NT2/D1 (cell line): ENCODE results near the gene NUDC.

Experiments used
- DNase-seq: peaks from one replicate; pipeline ENCODE4 v3.0.0-alpha.2; 2011; ENCODE audit warnings: low read depth, low spot score
- H3K27me3 ChIP-seq: 2 replicates; pipeline ENCODE4 v1.6.0; 2011; ENCODE audit warnings: mild to moderate bottlenecking; ENCODE audit not compliant: insufficient read length, insufficient read depth
- H3K36me3 ChIP-seq: 2 replicates; pipeline ENCODE4 v1.6.1; 2011; ENCODE audit warnings: mild to moderate bottlenecking, low read length, mixed read lengths; ENCODE audit not compliant: insufficient read depth, insufficient read length
- H3K4me1 ChIP-seq: 2 replicates; pipeline ENCODE4 v1.5.1; 2011; ENCODE audit not compliant: insufficient read depth, insufficient read length
- H3K4me3 ChIP-seq: 2 replicates; pipeline ENCODE4 v1.5.1; 2011; ENCODE audit warnings: low read depth; ENCODE audit not compliant: insufficient read length
- H3K9ac ChIP-seq: 2 replicates; pipeline ENCODE4 v1.6.0; 2011; ENCODE audit warnings: low read depth; ENCODE audit not compliant: insufficient read length
- H3K9me3 ChIP-seq: 2 replicates; pipeline ENCODE4 v1.5.1; 2011; ENCODE audit warnings: mild to moderate bottlenecking, low read length; ENCODE audit not compliant: insufficient read depth
- SUZ12 ChIP-seq: IDR thresholded peaks from 2 replicates; pipeline ENCODE4 v1.6.1; 2011; ENCODE audit not compliant: insufficient read length, insufficient read depth; ENCODE audit errors: extremely low read depth
- YY1 ChIP-seq: IDR thresholded peaks from 2 replicates; pipeline ENCODE4 v1.6.1; 2011; ENCODE audit not compliant: insufficient read length, insufficient read depth
- ZNF274 ChIP-seq: IDR thresholded peaks from 2 replicates; pipeline ENCODE4 v1.6.1; 2011; ENCODE audit warnings: mild to moderate bottlenecking, low read depth, low read length

NUDC gene

DNA sequence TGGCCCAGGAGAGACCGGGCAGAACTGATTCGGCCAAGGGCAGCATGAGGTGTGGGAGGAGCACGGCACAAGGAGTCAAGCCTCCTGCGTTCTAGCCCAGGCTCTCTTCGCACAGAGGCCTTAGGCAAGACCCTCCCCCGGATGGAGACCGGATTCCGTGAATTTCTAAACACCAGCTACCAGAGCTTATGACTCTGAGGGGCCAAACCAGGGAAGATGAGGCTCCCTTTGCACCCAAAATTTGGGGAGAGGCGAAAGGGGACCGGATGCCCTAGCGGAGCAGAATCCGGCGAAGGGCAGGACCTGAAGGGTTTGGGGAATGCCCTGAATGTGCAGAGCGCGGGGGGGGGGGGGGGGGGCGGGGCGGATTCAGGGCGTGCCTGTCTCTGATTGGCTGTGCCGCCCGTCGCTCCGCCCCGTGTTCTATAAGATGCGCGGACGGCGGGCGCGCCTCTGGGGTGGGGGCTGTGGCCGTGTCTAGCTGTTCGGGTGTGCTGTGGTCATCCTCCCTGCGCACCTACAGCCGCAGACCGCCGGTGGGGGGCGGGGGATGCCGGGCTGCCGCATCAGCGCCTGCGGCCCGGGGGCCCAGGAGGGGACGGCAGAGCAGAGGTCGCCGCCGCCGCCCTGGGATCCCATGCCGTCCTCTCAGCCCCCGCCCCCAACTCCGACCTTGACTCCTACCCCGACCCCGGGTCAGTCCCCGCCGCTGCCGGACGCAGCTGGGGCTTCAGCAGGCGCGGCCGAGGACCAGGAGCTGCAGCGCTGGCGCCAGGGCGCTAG lies 71.9 kb downstream of the NUDC start, which contains the start of gene TRNP1:
Gene TRNP1 (plus strand): TSS at position 456 of the 783 bp plus-strand sequence. CDS start 95 bp downstream, at position 551.
- Histone ChIP-seq H3K36me3 (peaks cover 25% of the 10 kb centered on the region), H3K4me3 (peak within 1 kb of the TSS; percentile 93), H3K9me3 (no peaks in the 10 kb centered on the region), H3K4me1 (peaks cover 36% of the 10 kb centered on the region), H3K27me3 (no peaks in the 10 kb centered on the region), H3K9ac (peak within 1 kb of the TSS; percentile 96)
- TF ChIP-seq ZNF274 (no peak), YY1 (no peak), SUZ12 (no peak)
- DNase-seq, result peak; percentile 91

DNA sequence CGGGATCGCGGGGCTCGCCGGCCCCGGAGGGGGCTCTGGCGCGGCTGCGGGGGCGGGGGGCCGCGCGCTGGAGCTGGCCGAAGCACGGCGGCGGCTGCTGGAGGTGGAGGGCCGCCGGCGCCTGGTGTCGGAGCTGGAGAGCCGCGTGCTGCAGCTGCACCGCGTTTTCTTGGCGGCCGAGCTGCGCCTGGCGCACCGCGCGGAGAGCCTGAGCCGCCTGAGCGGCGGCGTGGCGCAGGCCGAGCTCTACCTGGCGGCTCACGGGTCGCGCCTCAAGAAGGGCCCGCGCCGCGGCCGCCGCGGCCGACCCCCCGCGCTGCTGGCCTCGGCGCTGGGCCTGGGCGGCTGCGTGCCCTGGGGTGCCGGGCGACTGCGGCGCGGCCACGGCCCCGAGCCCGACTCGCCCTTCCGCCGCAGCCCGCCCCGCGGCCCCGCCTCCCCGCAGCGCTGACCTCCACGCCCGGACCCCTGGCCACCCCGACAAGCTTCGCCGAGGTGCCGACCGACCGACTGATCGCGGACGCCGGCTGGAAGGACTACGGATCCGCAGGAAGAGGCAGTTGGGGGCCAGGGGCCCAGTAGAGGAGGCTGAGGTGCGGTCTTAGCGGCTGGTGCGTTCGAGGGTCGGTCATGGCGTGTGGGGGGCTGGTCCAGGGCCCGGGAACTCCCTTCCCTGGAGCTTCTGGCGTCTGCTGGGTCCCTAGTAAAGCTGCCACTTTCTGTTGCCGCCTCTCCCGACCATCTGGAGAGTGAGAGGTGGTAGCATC lies 72.7 kb downstream of the NUDC start:
- TF ChIP-seq ZNF274 (no peak), YY1 (no peak), SUZ12 (no peak)
- H3K9me3 ChIP-seq, result no peaks in the 10 kb centered on the region
- H3K9ac ChIP-seq, result peak overlapping the region; percentile 96
- no peaks in the 10 kb centered on the region for H3K27me3 ChIP-seq
- DNase-seq, result no peak
- peak overlapping the region; percentile 93 for H3K4me3 ChIP-seq
- peaks cover 42% of the 10 kb centered on the region for H3K4me1 ChIP-seq
- peaks cover 26% of the 10 kb centered on the region for H3K36me3 ChIP-seq

DNA sequence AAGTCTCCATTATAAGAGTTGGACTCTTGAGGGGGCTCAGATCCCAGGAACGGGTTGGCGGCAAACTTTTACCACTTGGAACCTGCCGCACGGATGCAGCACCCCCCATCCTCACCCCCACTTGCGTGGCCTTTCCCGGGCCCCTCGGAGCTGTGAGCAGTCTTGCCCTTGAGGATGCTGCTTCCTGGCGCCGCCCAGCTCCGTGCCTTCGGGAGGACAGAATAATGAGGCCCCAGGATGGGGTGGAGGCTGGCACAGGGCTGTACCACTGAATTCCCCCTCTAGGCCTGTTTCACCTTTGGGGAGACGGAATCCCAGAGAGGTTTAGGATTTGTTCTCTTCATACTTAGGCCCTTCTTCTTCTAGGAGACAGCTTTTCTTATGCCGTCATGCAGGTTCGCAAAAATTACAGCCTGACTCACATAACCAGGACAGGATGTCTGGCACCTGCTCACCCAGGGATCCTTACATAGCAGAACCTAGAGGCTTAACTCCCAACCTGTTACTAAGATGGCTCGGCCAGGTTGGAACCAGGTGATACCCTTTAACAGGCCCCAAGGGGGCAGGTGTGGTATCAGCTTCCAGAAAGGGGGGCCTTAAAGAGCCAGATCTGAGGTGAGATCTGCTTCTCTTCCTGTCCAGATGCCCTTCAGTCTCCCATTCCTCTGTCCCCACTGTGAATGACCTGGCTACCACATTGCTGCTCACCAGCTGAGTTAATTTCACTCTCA lies 73.4 kb downstream of the NUDC start:
- DNase-seq, result no peak
- Histone ChIP-seq H3K4me3 (peak overlapping the region; percentile 93), H3K27me3 (no peaks in the 10 kb centered on the region), H3K9ac (peak overlapping the region; percentile 96), H3K36me3 (peaks cover 30% of the 10 kb centered on the region), H3K4me1 (peaks cover 44% of the 10 kb centered on the region), H3K9me3 (no peaks in the 10 kb centered on the region)
- TF ChIP-seq ZNF274 (no peak), SUZ12 (no peak), YY1 (no peak)

DNA sequence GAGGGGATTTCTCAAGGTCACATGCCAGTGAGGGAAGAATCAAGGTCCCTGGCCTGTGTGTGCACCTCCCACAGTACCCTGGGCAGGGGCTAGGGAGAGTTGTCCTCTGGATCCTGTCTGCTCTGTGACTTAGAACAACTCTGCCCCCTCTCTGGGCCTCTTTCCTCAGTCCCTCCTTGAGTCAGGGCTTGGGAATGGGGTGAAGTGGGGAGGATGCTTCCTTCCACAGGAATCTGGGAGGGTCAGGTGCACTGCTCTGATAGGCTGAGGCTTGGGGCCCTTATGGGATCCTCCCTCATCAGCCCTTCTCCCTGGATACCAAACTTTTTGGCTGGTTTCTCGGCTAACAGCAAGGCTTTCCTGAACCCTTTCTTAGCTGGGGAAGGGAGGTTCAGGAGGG lies 74.5 kb downstream of the NUDC start:
- Histone ChIP-seq H3K4me1 (peaks cover 52% of the 10 kb centered on the region), H3K36me3 (peaks cover 40% of the 10 kb centered on the region), H3K9me3 (no peaks in the 10 kb centered on the region), H3K27me3 (no peaks in the 10 kb centered on the region), H3K4me3 (peak overlapping the region; percentile 5), H3K9ac (peak overlapping the region; percentile 69)
- no peak for TF ChIP-seq SUZ12
- no peak for TF ChIP-seq ZNF274
- no peak for TF ChIP-seq YY1
- no peak for DNase-seq
